Stimulated activated CD8-positive, alpha-beta memory T cell treated with anti-CD3 and anti-CD28 coated beads, Interleukin-7, amount 100 ng/mL, for 48 hours (primary cell): ENCODE measurements around the gene MCM5.
"Not testable (repeated sequence)": the region's sequence is repeated elsewhere in the genome, so short reads cannot be mapped to it uniquely, and the experiment has no call there.

Experiments used
- DNase-seq, 2 donors: peaks; one replicate each; pipeline ENCODE4 v3.0.0-alpha.2; 2020; ENCODE audit warnings: low read depth in 1 of 2; ENCODE audit errors: extremely low read depth in 1 of 2

MCM5 gene

DNA sequence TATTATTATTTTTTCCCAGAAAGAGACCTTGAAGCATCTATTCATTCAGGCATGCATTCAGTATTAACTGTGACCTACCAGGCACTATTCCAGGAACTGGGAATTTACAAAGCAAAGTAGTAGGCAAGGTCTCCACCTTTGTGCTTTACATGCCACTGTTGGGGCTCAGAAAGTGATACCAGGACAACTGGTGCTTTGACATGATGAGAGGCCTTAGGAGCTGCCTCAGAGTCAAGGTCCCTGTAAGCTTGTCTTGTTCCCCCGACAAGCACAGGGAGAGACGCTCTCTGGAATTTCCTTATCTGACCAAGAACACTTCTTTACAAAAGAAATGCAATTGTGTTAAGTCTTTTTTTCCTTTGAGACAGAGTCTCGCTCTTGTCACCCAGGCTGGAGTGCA lies 21.3 kb upstream of the MCM5 start:
- no peak for DNase-seq

- no peak for DNase-seq
Measured at GRCh38 chr22:35379146-35379993, 20.6 kb upstream of the MCM5 start.

DNA sequence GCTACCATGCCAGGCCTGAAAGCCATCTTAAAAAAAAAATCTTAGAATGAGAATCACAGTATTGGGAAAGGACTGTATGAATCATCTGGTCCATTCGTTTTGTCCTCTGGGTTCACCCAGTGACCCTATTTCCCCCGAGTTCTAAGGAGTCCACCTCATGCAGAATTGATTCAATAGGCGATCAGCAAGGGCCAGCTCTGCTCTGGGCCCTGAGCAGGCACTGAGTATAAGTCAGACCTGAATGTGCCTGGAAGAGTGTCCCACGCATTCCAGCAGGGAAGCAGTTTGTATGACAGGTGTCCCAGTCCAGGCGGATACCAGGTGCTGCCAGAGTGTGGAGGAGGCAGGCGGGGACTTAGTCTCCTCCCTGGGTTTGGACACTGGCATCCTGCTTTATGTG lies 19.9 kb upstream of the MCM5 start:
- no peak for DNase-seq

GRCh38 chr22:35380537-35381423 lies 19.2 kb upstream of the MCM5 start, which contains the start of gene HMOX1:
Gene HMOX1, plus strand, starts transcription at chr22:35381096. Its CDS starts 78 bp downstream, at chr22:35381174.
- no peak for DNase-seq

- no peak for DNase-seq
Measured at GRCh38 chr22:35381424-35382009, 18.4 kb upstream of the MCM5 start.

DNA sequence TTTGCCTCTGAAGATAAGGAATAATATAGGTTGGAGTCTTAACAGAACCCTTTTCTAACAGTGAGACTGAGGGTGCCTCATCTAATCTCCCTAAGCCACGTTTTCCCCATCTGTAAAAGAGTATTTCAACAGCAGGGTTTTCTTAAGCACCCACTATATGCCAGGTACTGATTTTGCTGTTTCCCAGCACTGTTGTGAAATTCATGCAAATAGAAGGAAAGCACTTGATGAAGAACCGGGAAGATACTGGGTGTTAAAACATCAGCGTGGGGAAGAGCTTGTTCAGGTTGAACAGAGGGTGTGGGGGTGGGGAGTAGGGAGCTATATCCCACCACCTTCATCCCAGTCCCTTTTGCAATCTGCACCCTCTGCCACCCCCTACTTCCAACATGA lies 16.3 kb upstream of the MCM5 start:
- DNase-seq = no peak

- no peak for DNase-seq
Measured at GRCh38 chr22:35384527-35384926, 15.4 kb upstream of the MCM5 start.

- no peak for DNase-seq
Measured at GRCh38 chr22:35384975-35385588, 14.9 kb upstream of the MCM5 start.

GRCh38 chr22:35386670-35387288 lies 13.2 kb upstream of the MCM5 start:
- no peak for DNase-seq

- no peak for DNase-seq
Measured at GRCh38 chr22:35390933-35391332, 9.0 kb upstream of the MCM5 start.

DNA sequence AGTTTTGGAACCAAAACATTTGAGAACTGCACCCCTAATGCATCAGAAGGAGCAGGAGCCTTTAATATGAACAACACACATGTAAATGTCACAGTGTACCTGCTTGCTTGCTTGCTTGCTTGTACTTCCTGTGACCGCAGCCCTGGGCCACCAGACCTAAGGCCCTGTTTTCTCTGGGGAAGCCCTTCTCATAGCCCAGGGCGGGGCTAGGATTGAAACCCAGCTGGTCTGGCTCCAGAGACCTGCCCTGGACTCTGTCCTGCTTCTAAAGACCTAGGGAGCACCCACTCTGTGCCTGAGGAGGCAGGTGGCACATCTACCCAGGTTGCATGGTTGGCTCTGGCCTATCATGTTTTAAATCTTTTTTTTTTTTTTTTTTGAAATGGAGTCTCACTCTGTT lies 7.6 kb upstream of the MCM5 start:
- no peak for DNase-seq

DNA sequence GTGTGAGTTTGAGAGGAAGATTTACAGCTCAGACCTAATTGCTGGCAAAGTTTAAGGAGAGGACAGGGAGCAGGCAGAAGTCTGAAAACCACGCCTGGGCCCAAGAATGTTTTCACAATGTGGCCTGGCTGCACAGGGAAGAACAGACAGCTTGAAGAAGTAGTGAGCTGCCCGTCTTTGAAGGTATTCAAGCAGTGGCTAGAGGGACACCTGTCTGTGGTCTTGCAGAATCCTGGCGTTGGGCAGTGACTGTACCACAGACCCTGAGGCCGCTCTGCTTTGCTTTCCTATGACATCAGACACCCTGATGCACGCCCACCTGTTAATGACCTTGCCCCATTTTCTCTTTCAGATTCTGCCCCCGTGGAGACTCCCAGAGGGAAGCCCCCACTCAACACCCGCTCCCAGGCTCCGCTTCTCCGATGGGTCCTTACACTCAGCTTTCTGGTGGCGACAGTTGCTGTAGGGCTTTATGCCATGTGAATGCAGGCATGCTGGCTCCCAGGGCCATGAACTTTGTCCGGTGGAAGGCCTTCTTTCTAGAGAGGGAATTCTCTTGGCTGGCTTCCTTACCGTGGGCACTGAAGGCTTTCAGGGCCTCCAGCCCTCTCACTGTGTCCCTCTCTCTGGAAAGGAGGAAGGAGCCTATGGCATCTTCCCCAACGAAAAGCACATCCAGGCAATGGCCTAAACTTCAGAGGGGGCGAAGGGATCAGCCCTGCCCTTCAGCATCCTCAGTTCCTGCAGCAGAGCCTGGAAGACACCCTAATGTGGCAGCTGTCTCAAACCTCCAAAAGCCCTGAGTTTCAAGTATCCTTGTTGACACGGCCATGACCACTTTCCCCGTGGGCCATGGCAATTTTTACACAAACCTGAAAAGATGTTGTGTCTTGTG lies 6.6 kb upstream of the MCM5 start:
- no peak for DNase-seq

- DNase-seq = no peak
Measured at GRCh38 chr22:35394011-35394312, 6.0 kb upstream of the MCM5 start.

DNA sequence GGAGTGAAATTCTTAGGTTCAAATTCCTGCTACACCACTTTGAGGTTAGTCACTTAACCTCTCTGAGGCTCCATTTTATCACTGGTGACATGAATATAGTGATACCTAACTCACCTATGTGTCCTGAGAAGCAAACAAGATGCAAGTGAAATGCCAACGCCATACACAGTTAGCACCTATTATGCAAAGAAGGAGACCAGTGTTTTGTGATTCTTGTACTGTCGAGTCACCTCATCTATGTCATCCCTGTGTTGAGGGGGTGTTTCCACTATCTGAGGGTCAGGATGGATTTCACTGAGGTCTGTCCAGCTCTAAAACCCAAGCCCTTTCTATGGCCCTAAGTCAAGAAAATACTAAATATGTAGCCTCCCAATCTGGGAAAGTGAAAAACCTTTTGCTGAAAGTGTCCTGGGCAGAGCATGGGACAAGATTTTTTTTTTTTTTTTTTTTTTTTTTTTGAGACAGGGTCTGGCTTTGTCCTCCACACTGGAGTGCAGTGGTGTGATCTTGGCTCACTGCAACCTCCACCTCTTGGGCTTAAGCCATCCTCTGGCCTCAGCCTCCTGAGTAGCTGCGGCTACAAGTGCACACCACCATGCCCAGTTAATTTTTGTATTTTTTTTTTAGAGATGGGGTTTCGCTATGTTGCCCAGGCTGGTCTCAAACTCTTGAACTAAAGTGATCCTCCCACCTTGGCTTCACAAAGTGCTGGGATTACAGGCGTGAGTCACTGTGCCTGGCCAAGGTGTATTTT lies 5.0 kb upstream of the MCM5 start:
- DNase-seq = no peak

GRCh38 chr22:35396622-35397021 lies 3.3 kb upstream of the MCM5 start:
- DNase-seq = not testable (repeated sequence)

DNA sequence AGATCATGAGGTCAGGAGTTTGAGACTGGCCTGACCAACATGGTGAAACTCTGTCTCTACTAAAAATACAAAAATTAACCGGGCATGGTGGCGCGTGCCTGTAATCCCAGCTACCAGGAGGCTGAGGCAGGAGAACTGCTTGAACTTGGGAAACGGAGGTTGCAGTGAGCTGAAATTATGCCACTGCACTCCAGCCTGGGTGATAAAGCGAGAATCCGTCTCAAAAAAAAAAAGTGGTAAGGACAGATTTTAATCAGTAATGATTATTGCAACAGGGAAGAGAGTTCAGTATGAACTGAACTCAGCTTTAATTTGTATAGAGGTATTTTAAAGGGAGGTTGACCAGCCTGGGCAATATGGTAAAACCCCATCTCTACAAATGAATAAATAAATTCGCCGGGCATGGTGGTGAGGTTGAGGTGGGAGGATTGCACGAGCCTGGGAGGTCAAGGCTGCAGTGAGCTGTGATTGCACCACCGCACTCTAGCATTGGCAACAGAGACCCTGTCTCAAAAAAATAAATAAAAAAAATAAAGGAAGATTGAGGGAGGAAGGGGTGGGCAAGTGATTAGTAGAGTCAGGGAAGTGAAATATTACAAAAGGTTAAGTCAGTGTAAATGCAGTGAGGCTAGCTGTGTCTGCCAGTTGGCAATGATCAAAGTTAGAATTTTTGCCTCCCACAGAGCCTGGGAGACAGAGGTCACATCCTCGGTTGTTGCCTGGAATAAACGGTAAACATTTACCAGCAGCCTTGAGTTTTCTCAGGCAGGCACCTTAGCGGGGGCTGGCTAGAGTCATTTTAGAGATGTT lies 2.6 kb upstream of the MCM5 start:
- no peak for DNase-seq

GRCh38 chr22:35398591-35398973 lies 1.4 kb upstream of the MCM5 start:
- no peak for DNase-seq

- no peak for DNase-seq
Measured at GRCh38 chr22:35399114-35399677, 744 bp upstream of the MCM5 start.
